ENCODE measurements around the gene TLCD3B. TPM values are rescaled to one million over a fixed set of nuclear protein-coding genes. Genes with fewer than 3 reads are reported as not detected.

Gene TLCD3B
- total RNA-seq, 1 donor from 2014 or later: 1.4 TPM

DNA sequence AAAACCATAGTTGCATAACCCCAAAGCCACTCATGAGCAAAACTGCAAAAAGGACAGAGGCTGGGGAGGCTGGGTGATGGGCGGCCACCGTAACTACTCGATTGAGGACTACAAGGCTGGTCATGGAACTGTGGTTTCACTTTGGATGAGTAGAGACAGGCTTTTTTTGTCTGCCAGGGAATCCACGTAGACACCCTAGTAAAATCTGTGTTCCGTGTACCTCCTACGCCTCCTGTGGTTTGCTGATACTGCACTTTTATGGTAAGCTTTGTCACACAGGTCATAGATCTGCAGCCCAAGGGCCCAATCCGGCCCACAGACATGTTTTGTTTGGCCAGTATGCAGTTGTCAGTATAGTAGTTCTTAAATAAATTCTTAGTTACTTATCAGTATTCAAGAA is 2.2 kb upstream of the TLCD3B start:
- H3K27me3 Mint-ChIP-seq (ENCODE audit: low read depth, unreplicated experiment): peaks cover 42% of the 10 kb centered on the region
- DNase-seq (ENCODE audit: low read depth): peak; percentile 19
- H2AFZ ChIP-seq (ENCODE audit: low read depth, low read length): no peak overlapping the region

DNA sequence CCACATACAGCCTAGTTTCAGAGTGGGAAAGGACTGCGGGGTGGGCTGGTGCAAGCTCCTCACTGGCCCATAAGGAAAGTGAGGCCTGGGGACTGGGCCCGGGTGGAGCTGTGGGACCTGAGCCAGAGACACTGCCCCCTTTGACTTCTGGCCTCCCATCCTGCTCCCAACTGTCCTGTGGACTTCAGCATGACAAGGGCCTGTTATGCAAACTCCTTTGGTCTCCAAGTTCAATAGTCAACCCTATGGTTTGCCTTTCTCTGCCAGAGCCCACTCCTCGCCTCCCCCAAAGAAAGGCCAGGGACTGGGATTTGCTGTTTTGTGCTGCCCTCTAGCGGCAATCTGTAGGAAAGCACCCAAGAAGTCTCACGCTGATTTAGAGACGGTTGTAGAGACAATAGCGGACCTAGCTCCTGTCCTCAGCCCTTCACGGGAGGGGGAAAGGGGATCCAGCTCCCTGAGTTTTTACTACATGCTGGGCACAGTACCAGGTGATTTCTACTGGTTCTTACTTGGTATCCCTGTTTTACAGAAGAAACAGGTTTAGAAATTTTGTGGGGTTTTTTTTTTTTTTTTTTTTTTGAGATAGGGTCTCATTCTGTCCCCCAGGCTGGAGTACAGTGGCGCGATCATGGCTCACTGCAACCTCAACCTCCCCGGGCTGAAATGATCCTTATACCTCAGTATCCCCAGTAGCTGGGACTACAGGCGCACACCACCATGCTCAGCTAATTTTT is 1.2 kb upstream of the TLCD3B start:
- no peak overlapping the region for H3K27ac Mint-ChIP-seq (ENCODE audit: unreplicated experiment)
- peaks cover 3% of the 10 kb centered on the region for H3K36me3 Mint-ChIP-seq (ENCODE audit: low read depth, unreplicated experiment)
- no peaks in the 10 kb centered on the region for H3K36me3 ChIP-seq (ENCODE audit: insufficient read depth, low read length)
- no peak overlapping the region for H3K27ac ChIP-seq (ENCODE audit: low read depth, low read length)
- no peak overlapping the region for H3K9ac ChIP-seq (ENCODE audit: low read length)
- no peaks in the 10 kb centered on the region for H3K9me3 ChIP-seq (ENCODE audit: insufficient read depth, low read depth, low read length)
- peaks cover 52% of the 10 kb centered on the region for H3K27me3 Mint-ChIP-seq (ENCODE audit: low read depth, unreplicated experiment)
- H3K4me3 ChIP-seq (ENCODE audit: insufficient read depth, low read depth, low read length): no peak overlapping the region
- DNase-seq (ENCODE audit: low read depth): peak; percentile 17
- H3K27me3 ChIP-seq (ENCODE audit: insufficient read depth, low read length): peaks cover 35% of the 10 kb centered on the region
- H3K4me2 ChIP-seq (ENCODE audit: low read length): no peak overlapping the region
- H3K79me2 ChIP-seq (ENCODE audit: insufficient read depth, low read length): no peaks in the 10 kb centered on the region
- H3K4me1 ChIP-seq (ENCODE audit: insufficient read depth, low read length): peaks cover 5% of the 10 kb centered on the region
- peaks cover 3% of the 10 kb centered on the region for H3K9me3 Mint-ChIP-seq (ENCODE audit: unreplicated experiment)
- FAIRE-seq: no peak
- H4K20me1 ChIP-seq (ENCODE audit: insufficient read depth, low read length): peaks cover 8% of the 10 kb centered on the region
- no peak overlapping the region for H2AFZ ChIP-seq (ENCODE audit: low read depth, low read length)
- H3K4me1 Mint-ChIP-seq (ENCODE audit: low read depth, unreplicated experiment): peaks cover 4% of the 10 kb centered on the region
- TF ChIP-seq, protein P1, sequence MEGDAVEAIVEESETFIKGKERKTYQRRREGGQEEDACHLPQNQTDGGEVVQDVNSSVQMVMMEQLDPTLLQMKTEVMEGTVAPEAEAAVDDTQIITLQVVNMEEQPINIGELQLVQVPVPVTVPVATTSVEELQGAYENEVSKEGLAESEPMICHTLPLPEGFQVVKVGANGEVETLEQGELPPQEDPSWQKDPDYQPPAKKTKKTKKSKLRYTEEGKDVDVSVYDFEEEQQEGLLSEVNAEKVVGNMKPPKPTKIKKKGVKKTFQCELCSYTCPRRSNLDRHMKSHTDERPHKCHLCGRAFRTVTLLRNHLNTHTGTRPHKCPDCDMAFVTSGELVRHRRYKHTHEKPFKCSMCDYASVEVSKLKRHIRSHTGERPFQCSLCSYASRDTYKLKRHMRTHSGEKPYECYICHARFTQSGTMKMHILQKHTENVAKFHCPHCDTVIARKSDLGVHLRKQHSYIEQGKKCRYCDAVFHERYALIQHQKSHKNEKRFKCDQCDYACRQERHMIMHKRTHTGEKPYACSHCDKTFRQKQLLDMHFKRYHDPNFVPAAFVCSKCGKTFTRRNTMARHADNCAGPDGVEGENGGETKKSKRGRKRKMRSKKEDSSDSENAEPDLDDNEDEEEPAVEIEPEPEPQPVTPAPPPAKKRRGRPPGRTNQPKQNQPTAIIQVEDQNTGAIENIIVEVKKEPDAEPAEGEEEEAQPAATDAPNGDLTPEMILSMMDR (IDR thresholded peaks at IDR 0.05; ENCODE audit: insufficient read depth, low read depth, low read length): peak; percentile 78
- no peak for TF ChIP-seq EZH2 (IDR thresholded peaks at IDR 0.05; ENCODE audit: insufficient read depth, low read length)
- H3K4me3 Mint-ChIP-seq (ENCODE audit: unreplicated experiment): peak overlapping the region; percentile 70

More for the DNA sequence above, 2.2 kb upstream of the TLCD3B start:
- Mint-ChIP-seq H3K9me3 (ENCODE audit: unreplicated experiment) (no peaks in the 10 kb centered on the region), H3K36me3 (ENCODE audit: low read depth, unreplicated experiment) (peaks cover 3% of the 10 kb centered on the region), H3K4me1 (ENCODE audit: low read depth, unreplicated experiment) (peaks cover 4% of the 10 kb centered on the region), H3K4me3 (ENCODE audit: unreplicated experiment) (no peak overlapping the region), H3K27ac (ENCODE audit: unreplicated experiment) (no peak overlapping the region)
- no peak overlapping the region for H3K4me2 ChIP-seq (ENCODE audit: low read length)
- H4K20me1 ChIP-seq (ENCODE audit: insufficient read depth, low read length): peaks cover 8% of the 10 kb centered on the region
- no peak for TF ChIP-seq EZH2 (IDR thresholded peaks at IDR 0.05; ENCODE audit: insufficient read depth, low read length)
- TF ChIP-seq, protein P1 (IDR thresholded peaks at IDR 0.05; ENCODE audit: insufficient read depth, low read depth, low read length): no peak
- no peak overlapping the region for H3K27ac ChIP-seq (ENCODE audit: low read depth, low read length)
- H3K4me3 ChIP-seq (ENCODE audit: insufficient read depth, low read depth, low read length): no peak overlapping the region
- FAIRE-seq: no peak
- no peak overlapping the region for H3K9ac ChIP-seq (ENCODE audit: low read length)
- H3K79me2 ChIP-seq (ENCODE audit: insufficient read depth, low read length): no peaks in the 10 kb centered on the region
- H3K4me1 ChIP-seq (ENCODE audit: insufficient read depth, low read length): peaks cover 5% of the 10 kb centered on the region
- peaks cover 31% of the 10 kb centered on the region for H3K27me3 ChIP-seq (ENCODE audit: insufficient read depth, low read length)
- no peaks in the 10 kb centered on the region for H3K9me3 ChIP-seq (ENCODE audit: insufficient read depth, low read depth, low read length)
- H3K36me3 ChIP-seq (ENCODE audit: insufficient read depth, low read length): no peaks in the 10 kb centered on the region

DNA sequence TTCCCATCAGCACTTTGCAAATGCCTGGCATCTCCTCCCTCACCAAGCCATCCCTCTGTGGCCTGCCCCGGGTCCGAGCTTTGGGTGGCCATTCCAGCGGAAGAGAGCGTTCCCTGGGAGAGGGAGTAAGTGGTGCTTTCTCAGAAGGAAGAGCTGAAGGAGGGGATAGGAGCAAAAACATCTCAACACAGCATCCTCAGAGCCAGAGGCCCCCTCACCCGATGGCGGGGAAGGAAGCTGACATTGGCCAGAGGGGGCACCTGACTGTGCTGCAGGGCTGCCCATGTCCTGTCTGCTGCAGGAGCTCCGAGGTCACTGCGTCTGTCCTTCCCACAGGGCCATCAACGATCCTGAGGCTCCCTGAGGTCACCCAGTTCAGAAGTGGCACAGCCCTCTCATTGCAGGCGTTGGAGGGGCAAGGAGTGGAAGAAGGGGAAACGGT is 427 bp upstream of the TLCD3B start:
- Histone ChIP-seq H3K9ac (ENCODE audit: low read length) (no peak overlapping the region), H3K4me3 (ENCODE audit: insufficient read depth, low read depth, low read length) (no peak overlapping the region), H3K4me2 (ENCODE audit: low read length) (peak overlapping the region; percentile 67), H3K27me3 (ENCODE audit: insufficient read depth, low read length) (peaks cover 35% of the 10 kb centered on the region), H4K20me1 (ENCODE audit: insufficient read depth, low read length) (peaks cover 8% of the 10 kb centered on the region), H3K36me3 (ENCODE audit: insufficient read depth, low read length) (no peaks in the 10 kb centered on the region), H3K27ac (ENCODE audit: low read depth, low read length) (no peak overlapping the region), H3K79me2 (ENCODE audit: insufficient read depth, low read length) (no peaks in the 10 kb centered on the region), H2AFZ (ENCODE audit: low read depth, low read length) (no peak overlapping the region), H3K4me1 (ENCODE audit: insufficient read depth, low read length) (peaks cover 5% of the 10 kb centered on the region), H3K9me3 (ENCODE audit: insufficient read depth, low read depth, low read length) (no peaks in the 10 kb centered on the region)
- H3K27me3 Mint-ChIP-seq (ENCODE audit: low read depth, unreplicated experiment): peaks cover 58% of the 10 kb centered on the region
- no peak overlapping the region for H3K4me3 Mint-ChIP-seq (ENCODE audit: unreplicated experiment)
- DNase-seq (ENCODE audit: low read depth) (no peak), FAIRE-seq (no peak)
- peaks cover 3% of the 10 kb centered on the region for H3K9me3 Mint-ChIP-seq (ENCODE audit: unreplicated experiment)
- TF ChIP-seq EZH2 (IDR thresholded peaks at IDR 0.05; ENCODE audit: insufficient read depth, low read length): no peak
- TF ChIP-seq, protein P1 (IDR thresholded peaks at IDR 0.05; ENCODE audit: insufficient read depth, low read depth, low read length): no peak
- H3K4me1 Mint-ChIP-seq (ENCODE audit: low read depth, unreplicated experiment): peaks cover 4% of the 10 kb centered on the region
- no peak overlapping the region for H3K27ac Mint-ChIP-seq (ENCODE audit: unreplicated experiment)
- H3K36me3 Mint-ChIP-seq (ENCODE audit: low read depth, unreplicated experiment): peaks cover 2% of the 10 kb centered on the region
